ENCODE measurements around the gene MAPK8IP3.

MAPK8IP3 gene

GRCh38 chr16:1734123-1734522 lies 28.1 kb downstream of the MAPK8IP3 start:
- no peak for DNase-seq

GRCh38 chr16:1734816-1735215 lies 28.8 kb downstream of the MAPK8IP3 start:
- DNase-seq, result no peak

- no peak for DNase-seq
Measured at GRCh38 chr16:1740234-1740633, 34.2 kb downstream of the MAPK8IP3 start.

GRCh38 chr16:1740781-1741490 lies 34.9 kb downstream of the MAPK8IP3 start:
- DNase-seq, result no peak

GRCh38 chr16:1741553-1742165 lies 35.7 kb downstream of the MAPK8IP3 start:
- no peak for DNase-seq

GRCh38 chr16:1743376-1744337 lies 37.7 kb downstream of the MAPK8IP3 start:
- no peak for DNase-seq

- no peak for DNase-seq
Measured at GRCh38 chr16:1744338-1744840, 38.4 kb downstream of the MAPK8IP3 start.

- no peak for DNase-seq
Measured at GRCh38 chr16:1745181-1745899, 39.3 kb downstream of the MAPK8IP3 start.

- DNase-seq, result no peak
Measured at GRCh38 chr16:1745900-1746692, 40.1 kb downstream of the MAPK8IP3 start.

GRCh38 chr16:1746693-1747195 lies 40.7 kb downstream of the MAPK8IP3 start:
- DNase-seq, result no peak

GRCh38 chr16:1747934-1748333 lies 41.9 kb downstream of the MAPK8IP3 start:
- DNase-seq, result no peak

- DNase-seq, result no peak
Measured at GRCh38 chr16:1749152-1750117, 43.4 kb downstream of the MAPK8IP3 start.

- DNase-seq, result no peak
Measured at GRCh38 chr16:1751946-1752345, 46.0 kb downstream of the MAPK8IP3 start.

- DNase-seq, result no peak
Measured at GRCh38 chr16:1752853-1753252, 46.9 kb downstream of the MAPK8IP3 start.

GRCh38 chr16:1754204-1754603 lies 48.2 kb downstream of the MAPK8IP3 start:
- no peak for DNase-seq

GRCh38 chr16:1757714-1758461 lies 51.9 kb downstream of the MAPK8IP3 start:
- DNase-seq, result no peak

GRCh38 chr16:1758923-1759322 lies 52.9 kb downstream of the MAPK8IP3 start:
- no peak for DNase-seq

- no peak for DNase-seq
Measured at GRCh38 chr16:1759511-1759910, 53.5 kb downstream of the MAPK8IP3 start.

Data from hypothalamus (tissue), 51 donors.